A673 (cell line): ENCODE results near the gene SH2D6. TPM values are rescaled to one million over a fixed set of nuclear protein-coding genes. Genes with fewer than 3 reads are reported as not detected.
"Not testable (repeated sequence)": the region's sequence is repeated elsewhere in the genome, so short reads cannot be mapped to it uniquely, and the experiment has no call there.

Experiments used
- BruUV-seq: library from RNA; stranded (reverse); fragments of 400-500 nt; replicated peaks from 2 replicates; lab custom pipeline; 2021; lab: Mats Ljungman, UMichigan
- CTCF ChIA-PET: fragments of 300-600 bp; sonication (Branson Sonifier 250); formaldehyde crosslinking; loops from one replicate; lab custom pipeline; 2022; ENCODE audit warnings: antibody characterized with exemption; lab: Charles Lee
- POLR2A ChIA-PET: fragments of 300-600 bp; sonication (Branson Sonifier 250); formaldehyde crosslinking; loops from one replicate; lab custom pipeline; 2022; ENCODE audit warnings: antibody characterized with exemption; ENCODE audit not compliant: low non-redundant PET; lab: Charles Lee
- DNase-seq: peaks from one replicate; pipeline ENCODE4 v3.0.0-alpha.2; 2015; ENCODE audit warnings: low spot score
- H3K27ac ChIP-seq: fragments of 200-600 bp; sonication (generic); 2 replicates; pipeline ENCODE4 v1.5.1; 2016; ENCODE audit warnings: mixed run types, low read depth, mild to moderate bottlenecking, mixed read lengths, antibody characterized with exemption, low read length; ENCODE audit not compliant: poor library complexity, severe bottlenecking
- H3K27me3 ChIP-seq: fragments of 200-600 bp; sonication (generic); replicated peaks from 2 replicates; pipeline ENCODE4 v1.6.1; 2017; ENCODE audit warnings: mixed run types, low read depth, mild to moderate bottlenecking, mixed read lengths, antibody characterized with exemption, low read length; ENCODE audit not compliant: insufficient read depth, poor library complexity
- H3K36me3 ChIP-seq: fragments of 200-600 bp; sonication (generic); 2 replicates; pipeline ENCODE4 v1.6.1; 2016; ENCODE audit warnings: mixed run types, mild to moderate bottlenecking, mixed read lengths, antibody characterized with exemption, low read length; ENCODE audit not compliant: insufficient read depth, poor library complexity, severe bottlenecking
- H3K4me1 ChIP-seq: fragments of 200-600 bp; sonication (generic); 2 replicates; pipeline ENCODE4 v1.6.1; 2017; ENCODE audit warnings: mixed run types, mild to moderate bottlenecking, mixed read lengths, antibody characterized with exemption, low read length; ENCODE audit not compliant: insufficient read depth, poor library complexity, severe bottlenecking
- H3K4me3 ChIP-seq: fragments of 200-600 bp; sonication (generic); 2 replicates; pipeline ENCODE4 v1.5.1; 2016; ENCODE audit warnings: low read depth, mixed run types, mild to moderate bottlenecking, mixed read lengths, low read length; ENCODE audit not compliant: poor library complexity, severe bottlenecking
- H3K9me3 ChIP-seq: fragments of 200-600 bp; sonication (generic); 2 replicates; pipeline ENCODE4 v1.6.1; 2016; ENCODE audit warnings: mixed run types, low read depth, mild to moderate bottlenecking, mixed read lengths, antibody characterized with exemption, low read length; ENCODE audit not compliant: poor library complexity, severe bottlenecking
- EZH2 ChIP-seq: fragments of 200-600 bp; sonication (generic); IDR thresholded peaks from 2 replicates; pipeline ENCODE4 v1.6.1; 2017; ENCODE audit warnings: borderline replicate concordance, low read depth, mild to moderate bottlenecking, mixed read lengths, antibody characterized with exemption, low read length; ENCODE audit not compliant: poor library complexity, severe bottlenecking
- intact Hi-C: fragments of 100-400 bp; cut with micrococcal nuclease; formaldehyde crosslinking; loops from one replicate; pipeline ENCODE4 v1.10.0; 2022; ENCODE audit not compliant: unreplicated experiment
- total RNA-seq: library from RNA; stranded (reverse); gene quantifications from 2 replicates; pipeline ENCODE4 v1.2.3, GENCODE V29; 2021
- TF ChIP-seq, protein P1 (sequence below): fragments of 300-800, 200-600 bp; sonication (generic); conservative IDR thresholded peaks from 2 replicates; pipeline ENCODE4 v1.5.1; 2017; ENCODE audit warnings: low read depth, mild to moderate bottlenecking, antibody characterized with exemption, low read length, moderate library complexity, mixed read lengths

The SH2D6 gene
- total RNA-seq, 1 experiment from 2014 or later: 0.52 TPM

DNA sequence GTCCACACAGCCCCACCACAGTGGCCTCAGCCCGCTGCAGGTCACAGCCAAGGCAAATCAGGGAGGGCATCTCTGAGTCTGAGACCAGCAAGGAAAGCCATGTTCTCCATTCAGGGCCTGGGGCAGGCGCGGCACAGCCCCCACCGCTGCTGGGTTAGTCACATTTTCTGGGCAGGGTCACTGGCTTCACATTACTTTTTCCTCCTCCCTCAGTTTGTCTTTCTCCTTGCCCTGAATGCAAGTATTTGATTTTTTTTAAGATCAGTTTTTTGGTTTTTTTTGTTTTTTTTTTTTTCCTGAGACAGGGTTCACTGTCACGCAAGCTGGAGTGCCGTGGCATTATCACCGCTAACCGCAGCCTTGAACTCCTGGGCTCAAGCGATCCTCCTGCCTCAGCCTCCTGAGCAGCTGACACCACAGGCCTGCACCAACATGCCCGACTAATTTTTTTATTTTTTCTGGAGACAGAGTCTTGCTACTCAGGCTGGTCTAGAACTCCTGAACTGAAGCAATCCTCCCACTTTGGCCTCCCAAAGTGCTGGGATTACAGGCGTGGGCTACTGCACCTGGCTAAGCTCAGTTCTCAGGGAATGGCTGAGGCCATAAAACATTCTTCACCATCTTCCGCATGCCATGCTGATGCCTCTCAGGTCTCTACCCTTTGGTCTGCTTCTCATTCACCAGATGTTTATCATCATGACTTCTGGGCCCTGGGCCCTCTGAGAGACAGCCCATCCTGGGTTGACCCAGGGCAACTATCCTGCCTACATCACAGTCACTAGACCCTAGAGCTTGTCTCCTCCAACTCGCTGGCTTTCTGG lies 7.7 kb upstream of the SH2D6 start:
- H3K27me3 ChIP-seq: no peaks in the 10 kb centered on the region
- BruUV-seq: no TSS peak
- intact Hi-C loops: no loop called here
- POLR2A ChIA-PET: no interaction called here
- H3K27ac ChIP-seq: peak overlapping the region; percentile 12
- H3K4me1 ChIP-seq: peaks cover 47% of the 10 kb centered on the region
- CTCF ChIA-PET: no interaction called here
- TF ChIP-seq EZH2: no peak
- TF ChIP-seq, protein P1, sequence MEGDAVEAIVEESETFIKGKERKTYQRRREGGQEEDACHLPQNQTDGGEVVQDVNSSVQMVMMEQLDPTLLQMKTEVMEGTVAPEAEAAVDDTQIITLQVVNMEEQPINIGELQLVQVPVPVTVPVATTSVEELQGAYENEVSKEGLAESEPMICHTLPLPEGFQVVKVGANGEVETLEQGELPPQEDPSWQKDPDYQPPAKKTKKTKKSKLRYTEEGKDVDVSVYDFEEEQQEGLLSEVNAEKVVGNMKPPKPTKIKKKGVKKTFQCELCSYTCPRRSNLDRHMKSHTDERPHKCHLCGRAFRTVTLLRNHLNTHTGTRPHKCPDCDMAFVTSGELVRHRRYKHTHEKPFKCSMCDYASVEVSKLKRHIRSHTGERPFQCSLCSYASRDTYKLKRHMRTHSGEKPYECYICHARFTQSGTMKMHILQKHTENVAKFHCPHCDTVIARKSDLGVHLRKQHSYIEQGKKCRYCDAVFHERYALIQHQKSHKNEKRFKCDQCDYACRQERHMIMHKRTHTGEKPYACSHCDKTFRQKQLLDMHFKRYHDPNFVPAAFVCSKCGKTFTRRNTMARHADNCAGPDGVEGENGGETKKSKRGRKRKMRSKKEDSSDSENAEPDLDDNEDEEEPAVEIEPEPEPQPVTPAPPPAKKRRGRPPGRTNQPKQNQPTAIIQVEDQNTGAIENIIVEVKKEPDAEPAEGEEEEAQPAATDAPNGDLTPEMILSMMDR: no peak
- H3K4me3 ChIP-seq: no peak overlapping the region
- no peaks in the 10 kb centered on the region for H3K36me3 ChIP-seq
- no peaks in the 10 kb centered on the region for H3K9me3 ChIP-seq
- no peak for DNase-seq

DNA sequence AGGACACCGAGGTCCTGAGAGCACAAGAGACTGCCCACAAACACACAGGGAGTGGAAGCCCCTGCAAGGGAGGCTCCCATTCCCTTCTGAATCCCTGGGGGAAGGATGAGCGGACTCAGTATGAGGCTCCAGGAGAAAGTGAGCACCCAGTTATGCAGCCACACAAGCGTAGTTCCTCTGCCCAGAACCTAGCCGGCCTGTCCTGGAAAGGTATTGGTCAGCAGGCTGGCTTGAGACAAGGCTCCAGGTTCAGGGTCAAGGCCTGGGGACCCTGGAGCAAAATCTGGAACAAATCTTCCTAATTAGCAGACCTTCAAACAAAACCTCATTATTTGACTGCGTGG lies 7.1 kb upstream of the SH2D6 start:
- Histone ChIP-seq H3K27ac (no peak overlapping the region), H3K9me3 (no peaks in the 10 kb centered on the region), H3K4me1 (peaks cover 41% of the 10 kb centered on the region), H3K27me3 (no peaks in the 10 kb centered on the region), H3K4me3 (no peak overlapping the region), H3K36me3 (no peaks in the 10 kb centered on the region)
- intact Hi-C loops: no loop called here
- CTCF ChIA-PET: no interaction called here
- TF ChIP-seq, protein P1: no peak
- no peak for TF ChIP-seq EZH2
- DNase-seq: no peak
- POLR2A ChIA-PET: no interaction called here
- BruUV-seq: no TSS peak

DNA sequence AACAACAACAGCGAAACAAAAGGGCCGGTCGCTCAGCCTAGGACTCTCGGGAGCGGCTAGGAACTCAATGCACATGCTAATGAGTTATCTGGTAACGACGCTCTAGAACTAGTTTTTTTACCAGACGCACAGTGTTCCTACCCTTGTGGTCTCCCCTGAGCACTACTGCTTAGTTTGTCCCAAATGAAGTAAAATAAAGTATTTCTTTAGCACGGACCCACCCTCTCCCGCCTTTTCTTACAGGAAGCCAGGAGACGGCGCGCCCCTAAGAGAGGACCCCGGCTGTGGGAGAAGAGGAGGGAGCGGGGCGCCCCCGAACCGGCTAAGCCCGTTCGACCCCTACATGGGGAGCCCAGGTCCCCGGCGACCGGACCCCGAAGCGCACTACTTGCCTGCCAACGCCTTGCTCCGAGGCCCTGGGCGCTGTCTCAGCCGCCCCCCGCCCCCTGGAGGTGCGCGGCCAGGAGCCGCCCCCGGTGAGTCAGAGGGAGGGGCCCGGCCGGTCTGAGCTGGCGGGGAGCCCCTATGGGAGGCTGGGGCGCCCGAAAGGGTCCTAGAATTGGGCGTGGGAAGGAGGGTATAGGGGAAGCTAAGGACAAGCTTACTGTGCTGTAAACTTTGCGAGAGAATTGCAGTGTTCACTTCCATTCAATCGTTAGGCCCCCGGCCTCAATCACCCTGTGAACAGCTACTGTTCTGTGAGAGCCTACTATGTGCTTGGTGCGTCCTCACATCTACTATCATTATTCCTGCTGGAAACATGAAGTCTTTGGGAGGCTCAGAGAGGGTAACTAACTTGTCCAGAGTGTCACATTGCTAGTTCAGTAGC lies 4.7 kb upstream of the SH2D6 start:
- TF ChIP-seq EZH2: no peak
- TF ChIP-seq, protein P1: no peak
- ChIA-PET CTCF (interaction anchor here (0.7 to 0.9 kb wide), 3 partner anchors 125 to 222 kb away, joined by 3 to 5 read pairs (median 3); partner anchors contain the start of gene MAT2A), POLR2A (interaction anchor here (0.6 kb wide), 1 partner anchor 147 kb away, joined by 5 read pairs; no protein-coding TSS in a partner anchor)
- no peaks in the 10 kb centered on the region for H3K27me3 ChIP-seq
- H3K4me3 ChIP-seq: peak overlapping the region; percentile 61
- intact Hi-C loops: no loop called here
- H3K4me1 ChIP-seq: peaks cover 41% of the 10 kb centered on the region
- DNase-seq: peak; percentile 68
- no TSS peak for BruUV-seq
- H3K27ac ChIP-seq: peak overlapping the region; percentile 85
- H3K36me3 ChIP-seq: no peaks in the 10 kb centered on the region
- H3K9me3 ChIP-seq: no peaks in the 10 kb centered on the region

DNA sequence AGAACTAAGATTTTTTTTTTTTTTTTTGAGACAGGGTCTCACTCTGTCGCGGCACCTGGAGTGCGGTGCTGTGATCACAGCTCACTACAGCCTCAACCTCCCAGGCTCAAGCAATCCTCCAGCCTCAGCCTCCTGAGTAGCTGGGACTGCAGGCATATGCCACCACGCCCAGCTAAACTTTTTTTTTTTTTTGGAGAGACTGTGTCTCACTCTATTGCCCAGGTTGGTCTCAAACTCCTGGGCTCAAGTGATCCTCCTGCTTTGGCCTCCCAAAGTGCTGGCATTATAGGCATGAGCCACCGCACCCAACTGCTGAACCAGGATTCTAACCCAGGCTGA lies 4.1 kb upstream of the SH2D6 start:
- H3K27me3 ChIP-seq, BruUV-seq, DNase-seq, H3K36me3 ChIP-seq, H3K9me3 ChIP-seq, intact Hi-C loops: not testable (repeated sequence)
- ChIA-PET POLR2A (interaction anchor here (0.6 kb wide), 1 partner anchor 146 kb away, joined by 5 read pairs; no protein-coding TSS in a partner anchor), CTCF (interaction anchor here (0.7 to 0.9 kb wide), 3 partner anchors 125 to 223 kb away, joined by 3 to 5 read pairs (median 3); partner anchors contain the start of gene MAT2A)
- Histone ChIP-seq H3K4me1 (peaks cover 44% of the 10 kb centered on the region), H3K4me3 (peak overlapping the region; percentile 61), H3K27ac (peak overlapping the region; percentile 85)
